ENCODE data around the gene ENSA. TPM values are rescaled to one million over a fixed set of nuclear protein-coding genes. Genes with fewer than 3 reads are reported as not detected.
A peak's percentile ranks its signal among the peaks of the same experiment; 100 is the strongest.

Gene ENSA
- total and polyA plus RNA-seq, 2 experiments from 2014 or later, result 114 to 200 TPM

DNA sequence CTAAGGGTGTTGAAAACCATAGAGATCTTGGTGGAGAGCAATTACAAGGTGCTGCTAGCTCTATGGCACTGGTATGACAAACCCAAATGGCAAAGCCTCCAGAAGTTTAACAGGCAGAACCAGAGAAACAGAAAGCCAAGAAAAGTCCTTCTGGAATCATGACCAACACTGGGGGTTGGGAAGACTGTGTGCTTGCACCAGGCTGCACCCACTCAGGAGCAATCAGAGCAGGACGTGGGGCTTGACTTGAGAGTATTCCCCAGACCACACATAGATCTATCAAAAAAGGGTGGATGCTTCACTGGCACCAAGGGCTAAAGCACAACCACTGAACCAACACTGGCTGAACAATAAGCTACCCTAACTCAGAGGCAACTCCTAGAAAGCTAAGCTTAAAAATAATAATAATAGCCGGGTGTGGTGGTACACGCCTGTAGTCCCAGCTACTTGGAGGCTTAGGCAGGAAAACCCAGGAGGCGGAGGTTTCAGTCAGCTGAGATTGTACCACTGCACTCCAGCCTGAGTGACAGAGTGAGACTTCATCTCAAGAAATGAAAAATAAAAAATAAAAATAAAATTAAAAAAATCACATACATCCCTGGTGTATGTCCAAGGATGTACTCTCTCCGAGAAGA is 20.1 kb upstream of the ENSA start:
- Histone ChIP-seq H3K79me2 (replicated peaks; ENCODE audit: insufficient read depth) (no peaks in the 10 kb centered on the region; the same call in 1 of the 2 replicates), H3K4me2 (no peak overlapping the region), H2AFZ (no peak overlapping the region), H3K27ac (ENCODE audit: low read depth) (no peak overlapping the region), H4K20me1 (replicated peaks; ENCODE audit: insufficient read depth) (no peaks in the 10 kb centered on the region), H3K4me3 (no peak overlapping the region), H3K27me3 (ENCODE audit: insufficient read depth) (no peaks in the 10 kb centered on the region), H3K4me1 (ENCODE audit: insufficient read depth) (peaks cover 23% of the 10 kb centered on the region), H3F3A (replicated peaks; ENCODE audit: low read depth) (0 out of 2 replicates have a peak, but pooled peaks cover 2% of the 10 kb centered on the region), H3K36me3 (ENCODE audit: insufficient read depth) (peaks cover 4% of the 10 kb centered on the region; the same call in 1 of the 2 replicates), H3K9me2 (ENCODE audit: insufficient read depth) (no peaks in the 10 kb centered on the region)
- Mint-ChIP-seq H3K4me1 (peaks cover 16% of the 10 kb centered on the region), H3K36me3 (ENCODE audit: low read depth) (peaks cover 26% of the 10 kb centered on the region), H3K27ac (peak overlapping the region; percentile 36; the same call in 1 of the 2 replicates), H3K27me3 (ENCODE audit: insufficient read depth, low read depth, poor library complexity) (no peaks in the 10 kb centered on the region), H3K4me3 (no peak overlapping the region), H3K9me3 (no peaks in the 10 kb centered on the region)
- DNase-seq (ENCODE audit: low spot score) (no peak), ATAC-seq (no peak)
- TF ChIP-seq CREB1 (CRISPR knock-in tag; IDR thresholded peaks at IDR 0.05; ENCODE audit: low read depth) (no peak), POLR2AphosphoS5 (IDR thresholded peaks at IDR 0.05; ENCODE audit: low read depth) (no peak), JUNB (IDR thresholded peaks at IDR 0.05; ENCODE audit: unreplicated experiment) (no peak), ZNF114 (CRISPR knock-in tag; IDR thresholded peaks at IDR 0.05) (no peak), NANOG (IDR thresholded peaks at IDR 0.05; ENCODE audit: borderline replicate concordance) (no peak), EZH2phosphoT487 (IDR thresholded peaks at IDR 0.05; ENCODE audit: unreplicated experiment) (no peak), EZH2 (IDR thresholded peaks at IDR 0.05; ENCODE audit: low read depth, unreplicated experiment) (no peak), ZNF331 (CRISPR knock-in tag; IDR thresholded peaks at IDR 0.05; ENCODE audit: low read depth) (no peak)
- TF ChIP-seq, protein P1, sequence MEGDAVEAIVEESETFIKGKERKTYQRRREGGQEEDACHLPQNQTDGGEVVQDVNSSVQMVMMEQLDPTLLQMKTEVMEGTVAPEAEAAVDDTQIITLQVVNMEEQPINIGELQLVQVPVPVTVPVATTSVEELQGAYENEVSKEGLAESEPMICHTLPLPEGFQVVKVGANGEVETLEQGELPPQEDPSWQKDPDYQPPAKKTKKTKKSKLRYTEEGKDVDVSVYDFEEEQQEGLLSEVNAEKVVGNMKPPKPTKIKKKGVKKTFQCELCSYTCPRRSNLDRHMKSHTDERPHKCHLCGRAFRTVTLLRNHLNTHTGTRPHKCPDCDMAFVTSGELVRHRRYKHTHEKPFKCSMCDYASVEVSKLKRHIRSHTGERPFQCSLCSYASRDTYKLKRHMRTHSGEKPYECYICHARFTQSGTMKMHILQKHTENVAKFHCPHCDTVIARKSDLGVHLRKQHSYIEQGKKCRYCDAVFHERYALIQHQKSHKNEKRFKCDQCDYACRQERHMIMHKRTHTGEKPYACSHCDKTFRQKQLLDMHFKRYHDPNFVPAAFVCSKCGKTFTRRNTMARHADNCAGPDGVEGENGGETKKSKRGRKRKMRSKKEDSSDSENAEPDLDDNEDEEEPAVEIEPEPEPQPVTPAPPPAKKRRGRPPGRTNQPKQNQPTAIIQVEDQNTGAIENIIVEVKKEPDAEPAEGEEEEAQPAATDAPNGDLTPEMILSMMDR (conservative IDR thresholded peaks at IDR 0.05; ENCODE audit: low read depth in 2 of 2), result no peak
- TF ChIP-seq, protein P2, sequence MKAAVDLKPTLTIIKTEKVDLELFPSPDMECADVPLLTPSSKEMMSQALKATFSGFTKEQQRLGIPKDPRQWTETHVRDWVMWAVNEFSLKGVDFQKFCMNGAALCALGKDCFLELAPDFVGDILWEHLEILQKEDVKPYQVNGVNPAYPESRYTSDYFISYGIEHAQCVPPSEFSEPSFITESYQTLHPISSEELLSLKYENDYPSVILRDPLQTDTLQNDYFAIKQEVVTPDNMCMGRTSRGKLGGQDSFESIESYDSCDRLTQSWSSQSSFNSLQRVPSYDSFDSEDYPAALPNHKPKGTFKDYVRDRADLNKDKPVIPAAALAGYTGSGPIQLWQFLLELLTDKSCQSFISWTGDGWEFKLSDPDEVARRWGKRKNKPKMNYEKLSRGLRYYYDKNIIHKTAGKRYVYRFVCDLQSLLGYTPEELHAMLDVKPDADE (IDR thresholded peaks at IDR 0.05), result no peak
- TF ChIP-seq, protein P3, sequence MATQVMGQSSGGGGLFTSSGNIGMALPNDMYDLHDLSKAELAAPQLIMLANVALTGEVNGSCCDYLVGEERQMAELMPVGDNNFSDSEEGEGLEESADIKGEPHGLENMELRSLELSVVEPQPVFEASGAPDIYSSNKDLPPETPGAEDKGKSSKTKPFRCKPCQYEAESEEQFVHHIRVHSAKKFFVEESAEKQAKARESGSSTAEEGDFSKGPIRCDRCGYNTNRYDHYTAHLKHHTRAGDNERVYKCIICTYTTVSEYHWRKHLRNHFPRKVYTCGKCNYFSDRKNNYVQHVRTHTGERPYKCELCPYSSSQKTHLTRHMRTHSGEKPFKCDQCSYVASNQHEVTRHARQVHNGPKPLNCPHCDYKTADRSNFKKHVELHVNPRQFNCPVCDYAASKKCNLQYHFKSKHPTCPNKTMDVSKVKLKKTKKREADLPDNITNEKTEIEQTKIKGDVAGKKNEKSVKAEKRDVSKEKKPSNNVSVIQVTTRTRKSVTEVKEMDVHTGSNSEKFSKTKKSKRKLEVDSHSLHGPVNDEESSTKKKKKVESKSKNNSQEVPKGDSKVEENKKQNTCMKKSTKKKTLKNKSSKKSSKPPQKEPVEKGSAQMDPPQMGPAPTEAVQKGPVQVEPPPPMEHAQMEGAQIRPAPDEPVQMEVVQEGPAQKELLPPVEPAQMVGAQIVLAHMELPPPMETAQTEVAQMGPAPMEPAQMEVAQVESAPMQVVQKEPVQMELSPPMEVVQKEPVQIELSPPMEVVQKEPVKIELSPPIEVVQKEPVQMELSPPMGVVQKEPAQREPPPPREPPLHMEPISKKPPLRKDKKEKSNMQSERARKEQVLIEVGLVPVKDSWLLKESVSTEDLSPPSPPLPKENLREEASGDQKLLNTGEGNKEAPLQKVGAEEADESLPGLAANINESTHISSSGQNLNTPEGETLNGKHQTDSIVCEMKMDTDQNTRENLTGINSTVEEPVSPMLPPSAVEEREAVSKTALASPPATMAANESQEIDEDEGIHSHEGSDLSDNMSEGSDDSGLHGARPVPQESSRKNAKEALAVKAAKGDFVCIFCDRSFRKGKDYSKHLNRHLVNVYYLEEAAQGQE (IDR thresholded peaks at IDR 0.05; ENCODE audit: unreplicated experiment), result no peak
